Anterior cingulate cortex (tissue), 58 donors: ENCODE results near the gene MICAL3.
"Not testable (repeated sequence)": the region's sequence is repeated elsewhere in the genome, so short reads cannot be mapped to it uniquely, and the experiment has no call there.

Source experiments
- DNase-seq, 58 donors: peaks; one replicate each; lab custom pipeline; 2025; lab: John Stamatoyannopoulos, UW

Gene MICAL3

GRCh38 chr22:18060646-18061620 lies 36.6 kb upstream of the MICAL3 start:
- no peak for DNase-seq

DNA sequence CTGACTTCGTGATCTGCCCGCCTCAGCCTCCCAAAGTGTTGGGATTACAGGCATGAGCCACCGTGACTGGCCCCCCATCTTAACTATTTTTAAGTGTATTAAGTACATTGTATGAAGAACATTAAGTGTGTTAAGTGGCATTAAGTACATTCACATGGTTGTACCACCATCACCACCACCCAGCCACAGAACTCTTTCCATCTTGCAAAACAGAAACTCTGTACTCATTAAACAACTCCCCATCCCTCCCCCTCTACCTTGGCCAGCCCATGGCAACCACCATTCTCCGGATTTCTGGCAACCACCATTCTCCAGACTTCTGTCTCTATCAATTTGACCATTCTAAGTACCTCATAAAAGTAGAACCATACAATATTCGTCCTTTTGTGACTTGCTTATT lies 35.6 kb upstream of the MICAL3 start:
- DNase-seq = no peak

- DNase-seq = no peak
These were observed 35.1 kb upstream of the MICAL3 start for GRCh38 chr22:18059473-18059872.

GRCh38 chr22:18059094-18059417 lies 34.7 kb upstream of the MICAL3 start:
- DNase-seq = no peak

GRCh38 chr22:18058371-18059093 lies 34.2 kb upstream of the MICAL3 start:
- DNase-seq = no peak

DNA sequence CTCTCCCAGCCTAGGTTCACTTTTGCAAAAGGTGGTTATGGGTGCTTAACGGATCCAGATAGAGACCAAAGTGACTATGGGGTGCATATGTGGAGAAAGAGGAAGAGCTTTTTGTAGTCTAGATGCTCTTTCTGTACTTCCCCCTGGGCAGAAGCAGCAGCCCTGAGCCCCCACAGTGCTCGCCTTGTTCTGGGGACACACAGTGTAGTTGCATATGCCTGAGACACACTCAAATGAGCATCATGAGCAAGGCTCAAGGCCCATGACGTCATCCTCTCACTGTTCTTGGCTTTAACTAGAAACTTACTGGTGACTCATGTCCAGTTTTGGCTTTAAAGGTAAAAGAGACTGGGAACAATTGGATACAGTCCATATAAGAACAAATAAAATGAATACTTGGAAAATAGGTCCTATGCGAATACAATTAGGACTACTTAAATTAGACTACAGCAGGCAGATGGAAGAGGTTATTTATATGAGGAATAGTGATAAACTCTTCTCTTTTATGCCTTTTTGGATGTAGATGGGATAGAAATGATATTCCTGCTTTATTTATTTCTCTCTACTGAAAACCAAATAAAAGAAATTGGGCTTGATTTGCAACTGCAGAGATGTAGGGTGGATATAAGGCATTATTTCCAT lies 33.3 kb upstream of the MICAL3 start:
- DNase-seq = peak in 44 of 58 donors; percentile 8 to 82 (median 33)

DNA sequence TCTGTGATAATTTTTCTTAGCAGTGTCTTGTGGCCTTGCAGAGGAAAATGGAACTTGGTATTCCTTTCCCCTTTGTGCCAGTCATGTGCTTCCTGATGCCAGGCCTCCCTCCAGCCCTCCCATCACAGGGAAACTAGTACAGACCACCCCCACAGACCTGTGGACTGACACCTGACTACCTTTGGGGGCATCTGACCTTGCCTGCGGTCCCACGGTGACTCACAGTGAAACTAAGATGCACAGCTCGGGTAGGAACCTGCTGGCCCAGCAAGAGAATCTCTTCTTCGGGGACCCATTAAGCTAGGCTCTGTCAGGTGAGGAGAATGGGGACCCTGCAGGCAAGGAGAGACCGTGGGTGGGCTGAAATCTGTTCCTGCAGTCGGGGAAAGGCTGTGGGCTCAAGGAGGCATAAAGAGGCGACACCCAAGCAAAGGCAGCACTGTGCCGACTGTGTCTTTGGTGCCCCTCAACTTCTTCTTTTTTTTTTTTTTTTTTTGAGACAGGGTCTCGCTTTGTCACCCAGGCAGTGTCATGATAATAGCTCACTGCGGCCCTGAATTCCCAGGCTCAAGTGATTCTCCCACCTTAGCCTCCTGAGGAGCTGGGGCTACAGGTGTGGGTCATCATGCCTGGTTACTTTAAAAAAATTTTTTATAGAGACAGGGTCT lies 32.6 kb upstream of the MICAL3 start:
- DNase-seq = peak in 5 of 58 donors; percentile 12 to 29 (median 14)

DNA sequence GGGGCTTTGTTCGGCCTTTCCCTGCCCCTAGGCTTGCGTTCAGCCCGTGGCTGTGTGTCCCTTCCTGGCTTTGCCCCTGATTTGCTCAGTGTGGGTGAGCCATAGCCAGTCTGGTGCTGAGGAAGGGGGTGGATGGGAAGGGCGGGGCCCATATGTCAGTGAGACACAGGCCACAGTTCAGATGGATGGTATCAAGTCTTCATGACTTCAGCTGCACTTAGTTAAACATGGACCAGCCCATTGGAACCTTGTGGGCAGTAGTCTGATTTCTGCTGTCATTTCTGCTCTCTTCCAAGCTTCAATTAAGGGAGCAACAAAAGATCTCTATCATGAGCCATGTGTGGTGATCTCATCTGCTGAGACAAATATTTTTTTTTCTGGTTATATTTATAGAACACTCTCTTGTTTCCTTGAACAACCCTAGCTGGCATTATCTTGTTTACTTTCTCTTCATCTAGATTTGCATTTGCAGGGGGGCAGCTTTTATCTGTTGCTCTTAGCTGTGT lies 31.9 kb upstream of the MICAL3 start:
- DNase-seq = peak in 45 of 58 donors; percentile 14 to 80 (median 46)

DNA sequence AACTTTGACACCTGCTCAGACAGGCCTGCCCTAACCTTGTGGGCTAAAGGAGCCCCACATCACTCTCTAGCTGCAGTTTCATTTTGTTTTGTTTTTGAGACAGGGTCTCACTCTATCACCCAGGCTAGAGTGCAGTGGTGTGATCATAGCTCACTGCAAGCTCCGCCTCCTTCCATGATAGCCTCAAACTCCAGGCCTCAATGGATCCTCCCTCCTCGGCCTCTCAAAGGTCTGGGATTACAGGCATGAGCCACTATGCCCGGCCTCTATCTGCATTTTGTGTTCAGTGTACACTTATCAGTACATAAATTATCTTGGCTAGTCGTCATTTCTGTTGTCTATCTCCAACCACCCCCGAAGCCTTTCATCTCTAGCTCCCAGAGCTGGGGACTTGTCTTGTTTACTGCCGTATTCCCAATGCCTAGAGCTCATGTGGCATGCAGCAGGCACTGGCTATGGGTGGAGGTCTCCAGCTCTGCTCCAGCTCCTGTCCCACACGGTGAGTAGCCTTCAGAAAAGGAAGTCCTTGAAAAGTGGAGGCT lies 31.3 kb upstream of the MICAL3 start:
- DNase-seq = peak in 1 of 58 donors; percentile 14

DNA sequence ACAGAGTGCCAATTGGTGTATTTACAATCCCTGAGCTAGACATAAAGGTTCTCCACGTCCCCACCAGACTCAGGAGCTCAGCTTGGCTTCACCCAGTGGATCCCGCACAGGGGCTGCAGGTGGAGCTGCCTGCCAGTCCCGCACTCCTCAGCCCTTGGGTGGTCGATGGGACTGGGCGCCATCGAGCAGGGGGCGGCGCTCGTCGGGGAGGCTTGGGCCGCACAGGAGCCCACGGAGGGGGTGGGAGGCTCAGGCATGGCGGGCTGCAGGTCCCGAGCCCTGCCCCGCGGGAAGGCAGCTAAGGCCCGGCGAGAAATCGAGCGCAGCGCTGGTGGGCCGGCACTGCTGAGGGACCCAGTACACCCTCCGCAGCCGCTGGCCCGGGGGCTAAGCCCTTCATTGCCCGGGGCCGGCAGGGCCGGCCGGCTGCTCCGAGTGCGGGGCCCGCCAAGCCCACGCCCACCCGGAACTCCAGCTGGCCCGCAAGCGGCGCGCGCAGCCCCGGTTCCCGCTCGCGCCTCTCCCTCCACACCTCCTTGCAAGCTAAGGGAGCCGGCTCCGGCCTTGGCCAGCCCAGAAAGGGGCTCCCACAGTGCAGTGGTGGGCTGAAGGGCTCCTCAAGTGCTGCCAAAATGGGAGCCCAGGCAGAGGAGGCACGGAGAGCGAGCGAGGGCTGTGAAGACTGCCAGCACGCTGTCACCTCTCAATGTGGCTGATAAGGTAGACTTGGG lies 29.0 kb upstream of the MICAL3 start:
- DNase-seq = not testable (repeated sequence)

- DNase-seq = not testable (repeated sequence)
These were observed 26.8 kb upstream of the MICAL3 start for GRCh38 chr22:18051113-18051512.

DNA sequence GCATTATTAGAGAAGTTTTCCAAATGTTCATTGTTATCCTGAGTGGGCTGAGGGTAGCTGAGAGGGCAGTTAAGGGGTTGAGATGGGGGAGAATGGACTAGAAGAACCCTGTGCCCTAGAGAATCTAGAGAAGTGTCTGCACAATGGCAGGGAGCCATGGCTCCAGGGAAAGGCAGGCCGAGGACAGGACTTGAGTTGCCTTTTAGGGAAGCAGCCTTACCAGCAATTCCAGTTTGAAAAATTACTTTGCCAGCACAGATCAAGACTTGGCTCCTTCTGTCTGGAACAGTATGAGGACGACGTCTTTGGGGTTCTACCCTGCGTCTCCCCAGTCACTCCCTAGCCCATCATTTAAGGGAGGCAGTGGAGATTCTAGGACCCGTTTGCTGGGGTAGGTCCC lies 25.7 kb upstream of the MICAL3 start:
- DNase-seq = no peak

DNA sequence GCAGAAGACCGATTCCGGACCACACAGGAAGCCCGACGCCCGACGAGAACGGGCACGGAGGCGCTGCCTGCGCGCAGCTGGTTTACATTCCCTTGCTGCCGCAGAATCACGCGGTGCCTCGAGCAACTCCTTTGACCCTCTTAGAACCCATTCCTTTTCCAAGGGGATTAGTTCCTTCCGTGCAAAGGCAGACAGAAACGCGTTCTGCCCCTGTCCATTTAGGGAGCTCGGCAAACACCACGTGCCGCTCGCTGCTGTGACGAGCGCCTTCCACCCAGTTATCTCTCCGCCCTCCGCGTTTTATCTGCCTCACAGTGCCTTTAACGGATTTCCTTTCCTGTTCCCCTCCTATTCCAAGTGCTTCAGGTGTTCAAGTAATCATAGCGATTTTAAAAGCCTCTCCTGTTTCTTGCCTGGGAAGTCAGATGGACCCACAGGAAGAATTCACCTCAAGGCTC lies 24.1 kb upstream of the MICAL3 start:
- no peak for DNase-seq

- DNase-seq = no peak
These were observed 23.7 kb upstream of the MICAL3 start for GRCh38 chr22:18048041-18048440.

GRCh38 chr22:18045794-18046193 lies 21.4 kb upstream of the MICAL3 start:
- DNase-seq = no peak

DNA sequence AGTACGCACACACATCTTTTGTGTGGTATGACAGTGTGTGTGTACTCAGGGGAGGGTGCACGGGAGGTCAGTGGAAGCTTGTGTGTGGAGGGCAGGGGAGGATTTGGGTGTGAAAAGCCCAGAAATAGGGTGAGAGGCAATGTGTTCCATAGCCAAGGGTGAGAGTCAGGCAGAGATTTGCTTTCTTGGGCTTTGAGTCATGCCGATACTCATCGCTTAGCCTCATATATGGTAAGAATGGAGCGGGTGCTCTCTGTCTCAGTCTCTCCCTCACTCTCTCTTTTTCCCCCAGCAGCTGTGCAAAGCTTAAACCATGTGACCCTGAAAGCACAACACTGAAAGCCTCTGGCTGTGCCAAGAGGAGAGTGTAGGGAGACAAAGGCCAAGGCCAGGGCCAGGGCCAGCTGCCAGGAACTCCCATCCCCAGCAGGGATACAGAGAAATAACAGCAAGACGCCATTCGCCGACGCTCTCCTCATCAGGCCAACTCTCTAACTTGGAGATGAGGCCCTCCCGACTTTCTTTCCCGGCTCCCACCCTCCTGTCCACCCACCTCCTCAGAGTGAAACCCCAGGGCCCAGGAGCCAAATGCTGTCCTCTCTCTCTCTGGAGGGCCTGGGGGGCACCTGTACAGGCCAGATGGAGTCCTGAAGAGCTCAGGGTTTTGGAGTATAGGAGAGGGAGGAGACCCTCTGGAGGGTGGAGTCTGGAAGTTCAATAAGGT lies 20.3 kb upstream of the MICAL3 start:
- DNase-seq = peak in 54 of 58 donors; percentile 25 to 95 (median 79)

GRCh38 chr22:18042685-18043084 lies 18.3 kb upstream of the MICAL3 start:
- DNase-seq = no peak

GRCh38 chr22:18040898-18041297 lies 16.5 kb upstream of the MICAL3 start:
- not testable (repeated sequence) for DNase-seq
